Mesodermal cell (in vitro differentiated cells): Measurements from ENCODE around the gene DNAH6.

ENCODE experiments used
- H3K27ac ChIP-seq: 2 replicates; pipeline ENCODE4 v1.7.0; 2013; ENCODE audit warnings: mild to moderate bottlenecking, low read depth, low read length, moderate library complexity; ENCODE audit not compliant: severe bottlenecking
- H3K36me3 ChIP-seq: 2 replicates; pipeline ENCODE4 v1.7.1; 2013; ENCODE audit warnings: mild to moderate bottlenecking, low read length, moderate library complexity; ENCODE audit not compliant: control insufficient read depth, insufficient read depth
- H3K4me1 ChIP-seq: one replicate; pipeline ENCODE4 v1.7.1; 2013; ENCODE audit warnings: mild to moderate bottlenecking, low read length; ENCODE audit not compliant: insufficient read depth, control insufficient read depth, poor library complexity, severe bottlenecking
- H3K4me3 ChIP-seq: 2 replicates; pipeline ENCODE4 v1.7.0; 2013; ENCODE audit warnings: low read length, control low read depth, mild to moderate bottlenecking; ENCODE audit not compliant: insufficient read depth, poor library complexity, severe bottlenecking; ENCODE audit errors: extremely low read depth
- H3K9me3 ChIP-seq: 2 replicates; pipeline ENCODE4 v1.7.1; 2013; ENCODE audit warnings: mild to moderate bottlenecking, low read length, moderate library complexity; ENCODE audit not compliant: control insufficient read depth
- WGBS, 2 experiments: methylation state at CpG; one replicate each; pipeline ENCODE4 v1.1.5; 2013; ENCODE audit warnings: missing lambda C conversion rate in 2 of 2; ENCODE audit not compliant: insufficient coverage in 2 of 2; 5-methylcytosine and 5-hydroxymethylcytosine counted together

DNAH6 gene

DNA sequence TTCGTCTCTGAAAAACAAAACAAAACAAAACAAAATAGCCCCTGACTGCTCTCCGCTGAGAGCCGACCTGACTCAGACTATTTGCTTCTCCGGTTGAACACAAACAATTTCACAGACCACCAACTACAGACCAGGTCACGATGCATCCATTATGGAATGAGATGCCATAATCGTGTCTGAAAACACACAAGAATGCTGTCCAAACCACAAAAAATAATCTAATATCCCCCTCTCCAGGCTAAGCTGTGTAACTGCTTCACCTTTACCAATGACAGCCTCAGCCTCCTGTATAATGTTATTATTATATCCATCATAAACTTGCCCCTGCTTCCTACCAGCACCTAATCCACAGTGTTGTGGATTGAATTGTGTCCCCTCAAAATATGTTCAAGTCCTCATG is 114.7 kb downstream of the DNAH6 start:
- Histone ChIP-seq H3K4me1 (no peaks in the 10 kb centered on the region), H3K36me3 (no peaks in the 10 kb centered on the region), H3K9me3 (no peaks in the 10 kb centered on the region), H3K4me3 (no peak overlapping the region), H3K27ac (no peak overlapping the region)
- whole genome bisulfite sequencing, 2 experiments, result 64 to 76% methylated on average over 5 to 6 of the region's 6 CpGs

DNA sequence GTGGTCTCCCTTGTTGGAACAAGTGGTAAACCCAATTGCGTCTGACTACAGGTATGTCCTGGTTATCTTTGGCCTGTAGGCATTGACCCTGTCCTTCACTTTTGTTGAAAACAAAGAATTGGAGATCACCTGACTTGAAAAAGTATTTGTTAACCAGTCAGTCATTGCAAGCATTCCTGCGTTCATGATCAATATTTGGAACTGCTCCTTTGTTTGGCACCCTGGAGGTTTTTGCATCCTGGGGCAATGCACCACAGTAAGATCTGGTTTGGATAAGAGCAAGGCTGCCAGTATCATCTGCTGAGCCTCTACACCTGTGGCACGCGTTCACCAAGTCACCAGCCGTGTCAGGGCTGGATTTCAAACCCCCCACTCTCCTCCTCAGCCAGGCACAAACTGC is 115.7 kb downstream of the DNAH6 start:
- H3K4me3 ChIP-seq, result no peak overlapping the region
- no peaks in the 10 kb centered on the region for H3K36me3 ChIP-seq
- WGBS, 2 experiments, result 81 to 100% methylated on average over 2 to 4 of the region's 5 CpGs
- no peak overlapping the region for H3K27ac ChIP-seq
- no peaks in the 10 kb centered on the region for H3K9me3 ChIP-seq
- H3K4me1 ChIP-seq, result no peaks in the 10 kb centered on the region

DNA sequence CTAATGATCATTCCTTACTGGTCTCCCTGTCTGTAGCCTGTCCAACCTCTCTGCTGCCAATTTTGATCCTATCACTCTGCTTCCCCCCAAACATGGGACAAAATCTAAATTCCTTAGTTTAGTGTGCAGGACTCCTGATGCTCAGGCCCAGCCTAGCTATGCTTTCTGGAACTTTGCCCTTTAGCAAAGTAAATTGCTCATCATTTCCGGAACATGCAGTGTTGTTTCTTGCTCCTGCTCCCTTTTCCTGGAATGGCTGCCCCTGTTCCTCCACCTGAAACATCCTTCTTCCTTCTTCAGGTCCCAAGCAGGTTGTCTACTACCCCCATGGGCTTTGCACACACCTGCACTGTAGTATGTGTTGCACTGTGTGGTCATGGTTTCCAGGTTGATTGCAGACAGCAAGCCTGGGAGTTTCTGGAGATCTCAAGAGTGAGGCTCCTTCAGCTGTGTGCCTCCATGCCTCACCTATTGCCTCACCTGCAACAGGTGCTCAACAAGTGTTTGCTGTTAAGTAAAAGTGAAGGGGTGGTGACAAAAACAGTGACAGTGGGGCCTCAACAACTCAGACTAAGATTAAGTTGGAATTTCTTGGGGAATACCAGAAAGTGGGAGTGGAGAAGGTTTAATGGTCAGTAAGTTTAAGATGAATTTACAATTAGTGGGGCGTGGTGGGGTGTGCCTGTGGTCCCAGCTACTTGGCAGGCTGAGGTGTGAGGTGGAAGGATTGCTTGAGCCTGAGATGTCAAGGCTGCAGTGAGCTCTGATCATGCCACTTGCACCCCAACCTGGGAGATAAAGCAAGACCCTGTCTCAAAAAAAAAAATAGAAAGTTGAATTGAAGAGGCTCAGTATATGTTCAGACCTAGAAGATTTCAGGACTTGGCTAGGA is 120.0 kb downstream of the DNAH6 start:
- no peaks in the 10 kb centered on the region for H3K9me3 ChIP-seq
- H3K4me3 ChIP-seq, result no peak overlapping the region
- H3K36me3 ChIP-seq, result no peaks in the 10 kb centered on the region
- H3K27ac ChIP-seq, result no peak overlapping the region
- 80 to 93% methylated on average over 2 of the region's 2 CpGs for WGBS, 2 experiments
- H3K4me1 ChIP-seq, result no peaks in the 10 kb centered on the region

DNA sequence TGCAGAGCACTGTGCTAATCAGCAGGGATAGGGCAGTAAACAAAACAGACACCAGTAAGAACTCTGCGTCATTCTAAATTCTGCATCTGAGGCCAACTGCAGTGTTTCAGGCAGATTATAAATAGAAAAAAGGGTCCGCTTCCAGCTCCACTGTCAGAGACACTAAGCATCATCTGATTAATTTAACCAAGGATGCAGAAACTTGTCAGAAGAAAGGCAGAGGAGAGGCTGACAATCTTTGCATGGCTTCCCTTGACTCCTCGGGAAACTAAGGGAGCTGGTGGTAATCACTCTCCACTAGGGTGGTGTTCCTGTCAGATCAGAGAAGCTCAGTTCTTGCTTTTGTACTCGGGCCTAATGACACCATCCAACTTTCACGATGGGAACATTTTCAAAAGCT is 123.5 kb downstream of the DNAH6 start:
- WGBS, 2 experiments, result 78 to 84% methylated on average over 3 to 5 of the region's 5 CpGs

DNA sequence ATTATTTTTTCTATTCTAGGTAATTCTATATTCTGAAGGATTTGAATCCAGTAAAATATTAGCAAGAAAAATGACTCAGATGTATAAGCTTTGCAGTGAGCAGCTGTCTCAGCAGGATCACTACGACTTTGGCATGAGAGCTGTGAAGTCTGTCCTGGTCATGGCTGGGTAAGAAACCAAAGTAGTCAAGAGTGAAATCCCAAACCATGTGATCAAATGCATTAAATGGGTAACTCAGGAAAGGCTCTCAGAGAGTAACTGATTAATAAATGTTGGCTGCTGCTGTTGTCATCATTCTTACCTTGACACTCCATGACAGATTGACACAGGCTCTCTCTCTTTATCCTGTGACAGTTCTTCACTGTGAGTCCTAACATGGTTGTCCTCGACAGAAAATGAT is 124.1 kb downstream of the DNAH6 start:
- no peaks in the 10 kb centered on the region for H3K9me3 ChIP-seq
- no peak overlapping the region for H3K27ac ChIP-seq
- no peaks in the 10 kb centered on the region for H3K36me3 ChIP-seq
- H3K4me1 ChIP-seq, result no peaks in the 10 kb centered on the region
- 50 to 86% methylated on average over 1 to 2 of the region's 2 CpGs for WGBS, 2 experiments
- no peak overlapping the region for H3K4me3 ChIP-seq

More for the DNA sequence above, 123.5 kb downstream of the DNAH6 start:
- Histone ChIP-seq H3K9me3 (no peaks in the 10 kb centered on the region), H3K27ac (no peak overlapping the region), H3K4me3 (no peak overlapping the region), H3K36me3 (no peaks in the 10 kb centered on the region), H3K4me1 (no peaks in the 10 kb centered on the region)

DNA sequence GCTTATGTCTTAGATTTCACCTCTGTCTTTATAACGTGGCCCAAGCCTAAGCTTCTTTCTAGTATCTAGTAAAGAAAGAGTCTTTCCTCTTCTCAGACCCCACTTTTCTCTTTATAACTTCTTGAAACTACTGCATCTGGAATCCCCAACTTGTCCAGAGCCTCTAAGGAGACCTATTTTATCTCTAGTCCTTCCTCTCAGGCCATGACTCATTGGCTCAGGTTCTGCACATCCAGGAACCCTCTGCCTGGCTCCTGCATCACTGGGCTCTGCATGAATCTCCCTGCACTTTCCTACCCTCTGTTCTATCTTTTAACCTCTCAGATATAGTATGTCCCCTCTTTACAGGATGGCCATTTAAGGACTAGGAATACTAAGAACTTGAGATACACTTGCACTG is 124.7 kb downstream of the DNAH6 start:
- WGBS, 2 experiments, result no CpG with 5 or more reads among the region's 1 CpG

DNA sequence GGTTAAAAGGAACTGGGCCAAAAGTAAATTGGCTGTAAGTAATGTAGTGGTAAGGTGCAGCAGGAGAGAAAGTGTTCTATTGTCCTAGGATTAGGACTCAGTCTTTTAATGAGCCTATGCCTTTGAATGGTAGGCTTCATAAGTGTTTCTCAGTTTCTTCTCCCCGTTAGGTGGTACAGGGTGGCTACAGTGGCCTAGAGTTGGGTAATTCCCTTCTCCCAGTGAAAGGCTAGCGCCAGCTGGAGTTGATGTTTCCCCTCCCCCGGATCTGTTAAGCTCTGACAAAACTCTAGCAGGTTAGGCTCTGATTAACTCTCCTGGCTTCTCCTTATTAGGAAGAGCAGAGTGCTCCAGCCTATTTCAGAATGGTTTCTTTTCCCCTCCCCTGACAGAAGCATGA is 127.7 kb downstream of the DNAH6 start:
- no peak overlapping the region for H3K4me3 ChIP-seq
- no peaks in the 10 kb centered on the region for H3K9me3 ChIP-seq
- H3K27ac ChIP-seq, result no peak overlapping the region
- no peaks in the 10 kb centered on the region for H3K36me3 ChIP-seq
- WGBS, 2 experiments, result 50 to 87% methylated on average over 3 of the region's 3 CpGs
- no peaks in the 10 kb centered on the region for H3K4me1 ChIP-seq

More for the DNA sequence above, 124.7 kb downstream of the DNAH6 start:
- Histone ChIP-seq H3K27ac (no peak overlapping the region), H3K9me3 (no peaks in the 10 kb centered on the region), H3K4me3 (no peak overlapping the region), H3K36me3 (no peaks in the 10 kb centered on the region), H3K4me1 (no peaks in the 10 kb centered on the region)

DNA sequence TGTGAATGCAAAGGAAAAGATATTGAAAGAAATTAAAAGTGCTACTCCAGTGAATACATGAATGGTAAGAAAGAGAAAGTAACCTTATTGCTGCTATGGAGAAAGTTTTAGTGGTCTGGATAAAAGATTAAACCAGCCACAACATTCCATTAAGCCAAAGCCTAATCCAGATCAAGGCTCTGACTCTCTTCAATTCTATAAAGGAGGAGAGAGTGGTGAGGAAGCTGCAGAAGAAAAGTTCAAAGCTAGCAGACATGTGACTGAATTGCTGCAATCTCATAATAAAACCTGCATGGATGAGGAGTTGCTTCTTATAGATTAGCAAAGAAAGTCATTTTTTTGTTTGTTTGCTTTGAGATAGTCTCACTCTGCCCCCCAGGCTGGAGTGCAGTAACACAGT is 130.2 kb downstream of the DNAH6 start:
- H3K4me3 ChIP-seq, result no peak overlapping the region
- H3K36me3 ChIP-seq, result no peaks in the 10 kb centered on the region
- no peaks in the 10 kb centered on the region for H3K4me1 ChIP-seq
- no peak overlapping the region for H3K27ac ChIP-seq
- H3K9me3 ChIP-seq, result no peaks in the 10 kb centered on the region

DNA sequence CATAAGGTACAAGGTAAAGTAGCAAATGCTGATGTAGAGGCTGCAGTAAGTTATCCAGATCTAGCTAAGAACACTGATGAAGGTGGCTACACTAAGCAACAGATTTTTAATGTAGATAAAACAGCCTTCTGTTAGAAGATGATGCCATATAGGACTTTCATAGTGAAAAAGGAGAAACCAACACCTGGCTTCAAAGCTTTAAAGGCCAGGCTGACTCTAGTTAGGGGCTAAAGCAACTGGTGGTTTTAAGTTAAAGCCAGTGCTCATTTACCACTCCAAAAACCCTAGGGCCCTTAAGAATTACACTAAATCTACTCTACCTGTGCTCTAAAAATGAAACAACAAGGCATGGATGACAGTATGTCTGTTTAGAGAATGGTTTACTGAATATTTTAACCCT is 131.0 kb downstream of the DNAH6 start:
- Histone ChIP-seq H3K4me1 (no peaks in the 10 kb centered on the region), H3K9me3 (no peaks in the 10 kb centered on the region), H3K27ac (no peak overlapping the region), H3K36me3 (no peaks in the 10 kb centered on the region), H3K4me3 (no peak overlapping the region)

DNA sequence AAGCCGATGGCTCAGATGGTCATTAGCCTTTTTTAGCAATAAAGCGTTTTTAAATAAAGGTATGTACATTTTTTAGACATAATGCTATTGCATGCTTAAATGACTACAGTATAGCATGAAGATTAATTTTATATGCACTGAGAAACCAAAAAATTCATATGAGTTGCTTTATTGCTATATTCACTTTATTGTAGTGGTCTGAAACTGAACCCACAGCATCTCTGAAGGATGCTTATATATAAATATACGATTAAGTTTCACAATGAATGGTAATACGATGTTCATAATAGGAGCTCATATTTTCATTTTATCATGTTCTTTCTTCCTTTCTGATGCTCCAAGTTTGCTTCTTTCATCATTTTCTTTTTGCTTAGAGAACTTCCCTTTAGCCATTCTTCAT is 132.8 kb downstream of the DNAH6 start:
- WGBS, 2 experiments, result 100% methylated on average over 1 of the region's 4 CpGs; no CpG with 5 or more reads in 1 of the 2 experiments
- no peak overlapping the region for H3K27ac ChIP-seq
- H3K4me3 ChIP-seq, result no peak overlapping the region
- no peaks in the 10 kb centered on the region for H3K9me3 ChIP-seq
- H3K4me1 ChIP-seq, result no peaks in the 10 kb centered on the region
- H3K36me3 ChIP-seq, result no peaks in the 10 kb centered on the region

DNA sequence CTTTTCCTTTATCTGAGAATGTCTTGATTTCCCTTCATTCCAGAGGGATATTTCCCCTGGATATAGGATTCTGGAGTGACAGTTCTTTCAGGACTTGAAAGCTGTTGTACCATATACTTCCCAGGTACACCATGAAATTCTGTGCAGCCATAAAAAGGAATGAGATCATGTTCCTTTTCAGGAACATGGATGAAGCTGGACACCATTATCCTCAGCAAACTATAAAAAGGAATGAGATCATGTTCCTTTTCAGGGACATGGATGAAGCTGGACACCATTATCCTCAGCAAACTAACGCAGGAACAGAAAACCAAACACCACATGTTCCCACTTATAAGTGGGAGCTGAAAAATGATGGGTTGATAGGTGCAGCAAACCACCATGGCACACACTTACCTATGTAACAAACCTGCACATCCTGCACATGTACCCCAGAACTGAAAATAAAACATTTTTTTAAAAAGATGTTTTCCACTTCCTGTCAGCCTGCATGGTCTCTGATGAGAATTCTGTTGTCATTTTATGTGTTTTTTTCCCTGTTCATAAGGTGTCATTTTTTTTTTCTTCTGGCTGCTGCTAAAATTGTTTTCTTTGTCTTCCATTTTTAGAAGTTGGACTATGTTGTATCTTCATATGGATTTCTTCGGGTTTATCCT is 133.3 kb downstream of the DNAH6 start:
- Histone ChIP-seq H3K4me1 (no peaks in the 10 kb centered on the region), H3K4me3 (no peak overlapping the region), H3K36me3 (no peaks in the 10 kb centered on the region), H3K27ac (no peak overlapping the region), H3K9me3 (no peaks in the 10 kb centered on the region)
- WGBS, 2 experiments, result no CpG with 5 or more reads among the region's 2 CpGs
